Activated effector memory CD4-positive, alpha-beta T cell treated with Interleukin-2 at 50 U/mL for 16 hours (primary cell): ENCODE measurements around the gene ACKR2.

Experiments
- DNase-seq: peaks from one replicate; pipeline ENCODE4 v3.0.0-alpha.2; 2020

The ACKR2 gene

GRCh38 chr3:42830437-42831320 lies 21.4 kb downstream of the ACKR2 start:
- no peak for DNase-seq

- peak; percentile 46 for DNase-seq
Measured at GRCh38 chr3:42831321-42831713, 22.1 kb downstream of the ACKR2 start.

- DNase-seq = no peak
Measured at GRCh38 chr3:42836150-42837123, 27.2 kb downstream of the ACKR2 start.

- DNase-seq = no peak
Measured at GRCh38 chr3:42838571-42838970, 29.3 kb downstream of the ACKR2 start.

- no peak for DNase-seq
Measured at GRCh38 chr3:42839616-42840015, 30.4 kb downstream of the ACKR2 start.

GRCh38 chr3:42841332-42841731 lies 32.1 kb downstream of the ACKR2 start:
- DNase-seq = no peak

- no peak for DNase-seq
Measured at GRCh38 chr3:42843713-42844411, 34.6 kb downstream of the ACKR2 start.

GRCh38 chr3:42844412-42844713 lies 35.1 kb downstream of the ACKR2 start:
- DNase-seq = no peak

GRCh38 chr3:42844815-42845214 lies 35.6 kb downstream of the ACKR2 start:
- no peak for DNase-seq

GRCh38 chr3:42846685-42847522 lies 37.7 kb downstream of the ACKR2 start:
- no peak for DNase-seq

GRCh38 chr3:42847731-42848130 lies 38.5 kb downstream of the ACKR2 start:
- no peak for DNase-seq

- DNase-seq = no peak
Measured at GRCh38 chr3:42849017-42849416, 39.8 kb downstream of the ACKR2 start.

GRCh38 chr3:42850263-42850662 lies 41.0 kb downstream of the ACKR2 start:
- no peak for DNase-seq

GRCh38 chr3:42851228-42851834 lies 42.1 kb downstream of the ACKR2 start:
- no peak for DNase-seq

- DNase-seq = no peak
Measured at GRCh38 chr3:42852441-42852840, 43.2 kb downstream of the ACKR2 start.

GRCh38 chr3:42853056-42853455 lies 43.8 kb downstream of the ACKR2 start:
- DNase-seq = no peak

- DNase-seq = no peak
Measured at GRCh38 chr3:42853739-42854302, 44.6 kb downstream of the ACKR2 start.

- DNase-seq = no peak
Measured at GRCh38 chr3:42855219-42855546, 45.9 kb downstream of the ACKR2 start.

GRCh38 chr3:42855547-42856380 lies 46.5 kb downstream of the ACKR2 start:
- no peak for DNase-seq

- DNase-seq = no peak
Measured at GRCh38 chr3:42856544-42856943, 47.3 kb downstream of the ACKR2 start.
